GM19463 (cell line): ENCODE measurements around the gene EIF1AD.
"Not testable (repeated sequence)": the region's sequence is repeated elsewhere in the genome, so short reads cannot be mapped to it uniquely, and the experiment has no call there.

Experiments
- ATAC-seq: cut with Tn5 transposase; IDR thresholded peaks from one replicate; pipeline ENCODE4 v1.9.1; 2021; ENCODE audit warnings: mild to moderate bottlenecking, moderate library complexity; ENCODE audit not compliant: unreplicated experiment

The EIF1AD gene

DNA sequence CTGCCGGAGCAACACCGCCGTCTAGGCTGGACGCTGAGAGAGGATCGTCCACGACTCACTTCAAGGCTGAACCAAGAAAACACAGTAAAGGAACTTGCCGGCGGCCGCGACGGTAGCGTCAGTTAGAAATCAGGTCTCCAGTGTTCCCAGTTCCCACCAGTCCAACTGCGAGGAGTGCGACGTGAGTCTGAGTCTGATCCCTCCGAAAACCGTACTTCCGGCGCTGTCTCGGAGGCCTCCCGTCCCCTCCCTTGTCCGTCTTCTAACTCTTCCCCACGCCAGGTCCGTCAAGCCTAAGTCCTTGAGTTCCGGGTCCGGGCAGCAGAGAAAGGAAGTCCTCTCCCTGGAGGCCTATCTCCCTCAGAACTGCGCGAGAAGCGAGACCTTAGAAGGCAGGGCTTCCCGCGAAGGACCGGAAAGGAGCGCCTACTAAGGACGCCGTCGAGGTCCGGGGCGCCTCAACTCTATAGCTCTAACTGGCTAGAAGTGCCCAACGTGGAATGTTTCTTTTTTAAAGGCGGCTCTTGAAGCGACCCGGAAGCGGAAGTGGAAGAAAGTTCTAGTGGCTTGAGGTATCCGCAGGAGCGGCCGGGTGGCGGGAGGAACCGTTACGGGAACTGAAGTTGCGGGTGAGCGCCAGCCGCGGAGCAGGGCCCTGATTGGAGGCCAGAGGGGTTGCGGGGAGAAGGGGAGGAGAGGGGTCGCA lies at the start of gene EIF1AD, which contains the start of gene BANF1:
Gene EIF1AD (minus strand): TSS at position 216 of the 706 bp plus-strand sequence. CDS start 1,768 bp downstream, outside the sequence.
Gene BANF1 (plus strand): TSS at position 562 of the 706 bp plus-strand sequence. CDS start 748 bp downstream, outside the sequence.
- peak; percentile 84 for ATAC-seq

DNA sequence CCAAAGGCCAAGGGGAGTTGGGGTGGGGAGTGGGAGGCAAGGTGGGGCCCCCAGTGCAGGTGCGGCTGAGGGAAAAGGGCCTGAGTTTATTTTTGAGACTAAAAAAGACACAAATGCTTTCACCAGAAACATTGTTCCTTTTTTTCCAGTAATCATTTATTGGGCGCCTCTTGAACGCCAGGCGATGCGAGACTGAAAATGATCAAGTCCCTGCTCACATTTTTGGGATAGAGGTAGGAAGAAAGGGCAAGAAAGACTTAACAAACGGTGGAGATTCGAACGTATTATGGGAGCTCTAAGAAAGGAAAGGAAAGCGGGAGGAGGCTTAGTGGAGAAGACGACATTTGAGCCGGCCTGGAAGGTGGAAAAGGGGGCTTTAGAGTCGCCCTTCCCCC lies 49.4 kb upstream of the EIF1AD start:
- ATAC-seq = no peak

DNA sequence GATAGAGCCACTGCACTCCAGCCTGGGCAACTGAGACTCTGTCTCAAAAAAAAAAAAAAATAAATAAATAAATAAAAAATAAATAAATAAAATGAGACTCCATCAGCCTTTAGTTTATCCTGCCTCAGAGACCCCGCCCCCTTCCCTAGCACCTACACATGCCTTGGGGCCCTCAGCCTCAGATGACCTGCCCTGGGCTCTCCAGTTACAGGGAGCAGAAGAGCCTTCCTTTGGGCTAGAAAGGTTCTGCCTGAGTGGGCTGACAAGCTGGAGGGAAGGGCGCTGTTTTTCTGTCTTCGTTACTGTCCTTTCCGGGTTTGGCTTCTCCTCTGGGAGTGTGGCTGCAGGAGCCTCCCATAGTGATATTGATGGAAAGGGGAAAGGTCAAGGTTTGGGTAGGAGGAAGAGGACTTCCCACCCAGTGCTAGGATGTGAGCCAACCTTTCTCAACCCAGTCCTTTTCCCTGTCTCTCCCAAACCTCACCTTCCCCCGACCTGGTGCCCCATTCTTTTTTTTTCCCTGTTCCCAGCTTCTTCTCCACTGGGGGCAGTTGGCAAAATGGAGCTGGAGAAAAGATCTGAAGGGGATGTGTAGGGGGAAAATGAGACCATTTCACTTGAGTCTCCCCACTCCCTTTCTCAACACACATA lies 48.7 kb upstream of the EIF1AD start:
- no peak for ATAC-seq

DNA sequence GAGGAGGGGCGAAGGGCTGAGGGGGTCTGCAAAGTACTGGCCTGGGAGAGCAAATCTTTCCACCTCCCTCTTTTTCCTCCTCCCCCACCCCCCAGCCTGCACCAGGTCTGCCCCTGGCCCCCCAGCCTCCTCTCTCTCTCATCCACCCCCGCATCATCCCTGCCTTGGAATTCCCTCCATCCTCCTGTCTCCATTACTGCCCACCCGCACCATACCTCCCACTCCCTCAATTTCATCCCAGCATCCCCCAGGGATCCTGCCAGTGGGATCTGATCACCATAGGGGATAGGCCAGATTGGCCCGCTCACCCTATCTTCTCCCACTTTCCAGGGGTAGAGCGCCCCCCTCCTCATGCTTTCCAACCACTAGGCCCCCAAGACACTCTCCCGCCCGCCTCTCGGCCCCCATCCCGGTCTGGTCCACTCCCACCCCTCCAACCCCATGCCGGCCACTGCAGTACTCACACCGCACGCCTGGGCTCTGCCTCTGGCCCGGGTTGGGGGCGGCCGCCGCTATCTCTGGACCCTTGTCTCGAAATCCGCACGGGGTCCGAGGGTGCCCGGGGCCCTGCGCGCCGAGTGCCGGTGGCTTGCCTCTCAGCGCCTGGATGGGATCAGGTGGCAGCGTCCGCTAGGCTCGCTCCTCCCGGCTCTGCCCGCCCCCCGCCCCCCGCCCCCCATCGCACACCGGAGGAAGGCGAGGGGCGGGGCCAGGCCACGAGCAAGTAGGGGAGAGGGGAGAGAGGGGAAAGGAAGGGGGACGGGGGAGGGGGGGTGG lies 46.8 kb upstream of the EIF1AD start, which contains the start of gene GAL3ST3:
Gene GAL3ST3 (minus strand): TSS at position 615 of the 777 bp plus-strand sequence. CDS start 3,746 bp downstream, outside the sequence.
- ATAC-seq = no peak

- ATAC-seq = no peak
Observed at GRCh38 chr11:66047541-66048365, 45.8 kb upstream of the EIF1AD start.

DNA sequence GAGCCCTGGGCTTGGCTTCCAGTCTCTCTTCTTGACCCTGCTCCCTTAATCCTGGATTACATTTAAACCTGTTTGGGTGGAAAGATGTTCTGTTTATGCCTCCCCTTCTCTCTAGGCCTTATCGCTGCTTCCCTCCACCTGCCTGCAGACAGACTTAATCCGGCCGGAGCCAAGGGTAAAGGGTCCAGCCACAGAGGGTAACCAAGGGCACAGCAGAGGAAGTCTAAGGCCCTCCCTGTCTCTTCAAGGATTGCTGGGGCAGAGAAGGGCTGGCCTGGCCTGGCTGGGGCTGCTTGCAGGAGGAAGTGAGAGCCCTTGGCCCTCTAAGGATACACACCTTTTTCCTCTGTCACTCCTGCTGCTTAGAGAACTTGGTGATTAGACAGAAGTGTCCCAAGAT lies 44.9 kb upstream of the EIF1AD start:
- ATAC-seq = no peak

DNA sequence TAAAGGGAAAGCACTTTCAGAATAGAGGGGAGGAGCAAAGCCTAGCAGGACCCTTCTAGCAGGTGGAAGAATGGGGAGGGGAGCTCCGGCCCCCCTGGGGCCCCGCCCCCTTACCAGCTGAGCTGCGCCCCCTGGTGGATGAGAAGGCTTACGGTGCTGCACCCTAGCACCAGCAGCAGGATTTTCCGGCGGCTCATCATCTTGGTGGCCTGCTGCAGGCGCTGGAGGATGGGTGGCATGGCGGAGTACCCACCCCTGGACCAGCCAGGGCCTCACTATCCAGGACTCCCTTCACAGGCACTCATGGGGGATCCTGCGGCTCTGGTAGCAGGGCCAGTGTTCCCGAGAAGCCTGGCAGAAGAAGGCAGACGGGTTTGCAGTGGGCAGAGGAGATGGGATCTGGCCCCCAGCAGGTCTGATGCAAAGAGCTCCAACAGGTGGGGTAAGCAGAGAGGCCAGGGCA lies 43.3 kb upstream of the EIF1AD start:
- ATAC-seq = peak; percentile 67

DNA sequence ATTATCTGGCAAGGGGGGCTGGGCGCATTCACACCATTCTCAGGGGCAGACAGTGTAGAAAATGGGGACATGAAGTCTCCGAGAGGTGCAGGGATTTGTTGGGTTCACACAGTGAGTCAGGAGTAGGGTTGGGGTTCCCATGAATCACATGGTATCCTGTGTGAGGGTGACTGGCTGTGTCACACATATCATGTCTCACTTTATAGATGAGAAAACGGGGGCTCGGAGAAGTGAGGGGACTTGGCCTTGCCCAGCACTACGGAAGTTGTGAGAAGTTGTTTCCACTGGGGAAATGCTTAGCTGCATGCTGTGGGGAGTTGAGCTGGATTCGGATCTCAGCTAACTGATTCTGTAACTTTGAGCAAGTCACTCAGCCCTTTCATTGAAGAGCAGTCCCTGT lies 42.8 kb upstream of the EIF1AD start:
- peak; percentile 17 for ATAC-seq

DNA sequence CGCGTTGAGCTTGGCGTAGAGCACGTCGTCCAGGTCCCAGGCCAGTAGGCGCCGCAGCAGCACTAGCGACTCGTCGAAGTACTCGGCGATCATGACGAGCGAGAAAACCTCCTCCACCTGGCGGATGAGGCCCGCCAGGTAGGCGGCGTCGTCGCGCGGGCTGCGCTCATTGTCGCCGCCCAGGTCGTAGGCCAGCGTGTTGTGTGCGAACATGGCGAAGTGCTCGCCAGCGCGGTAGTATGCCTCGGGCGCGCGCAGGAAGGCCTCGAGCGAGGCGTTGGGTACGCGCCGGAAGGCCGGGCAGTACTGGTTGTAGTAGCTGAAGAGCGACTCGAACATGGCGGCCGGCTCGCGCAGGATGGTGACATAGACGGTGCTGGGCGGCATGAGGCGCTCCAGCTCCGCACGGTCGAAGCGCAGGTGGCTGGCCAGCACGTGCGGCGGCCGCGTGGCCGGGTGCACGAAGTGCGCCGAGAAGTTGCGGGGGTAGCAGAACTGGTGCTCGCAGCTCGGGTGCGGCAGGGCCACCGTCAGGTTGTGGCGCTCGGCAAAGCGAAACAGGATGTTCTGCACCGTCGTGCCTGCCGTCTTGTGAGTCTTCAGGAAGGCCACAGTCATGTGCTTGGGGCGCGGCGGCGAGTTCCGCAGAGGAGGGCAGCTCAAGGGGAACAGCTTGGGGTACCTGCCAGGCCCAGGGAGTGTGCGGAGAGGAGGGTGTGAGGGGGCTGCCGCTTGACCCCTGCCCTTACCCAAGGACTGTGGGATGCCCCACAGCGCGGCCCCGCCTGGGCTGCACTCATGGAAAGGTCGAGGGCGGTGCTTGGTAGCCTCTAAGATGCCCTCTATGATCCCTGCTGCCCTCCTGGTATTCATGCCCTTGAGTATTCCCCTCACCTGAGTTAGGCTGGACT lies 41.3 kb upstream of the EIF1AD start:
- no peak for ATAC-seq

GRCh38 chr11:66042227-66042995 lies 40.5 kb upstream of the EIF1AD start:
- no peak for ATAC-seq

DNA sequence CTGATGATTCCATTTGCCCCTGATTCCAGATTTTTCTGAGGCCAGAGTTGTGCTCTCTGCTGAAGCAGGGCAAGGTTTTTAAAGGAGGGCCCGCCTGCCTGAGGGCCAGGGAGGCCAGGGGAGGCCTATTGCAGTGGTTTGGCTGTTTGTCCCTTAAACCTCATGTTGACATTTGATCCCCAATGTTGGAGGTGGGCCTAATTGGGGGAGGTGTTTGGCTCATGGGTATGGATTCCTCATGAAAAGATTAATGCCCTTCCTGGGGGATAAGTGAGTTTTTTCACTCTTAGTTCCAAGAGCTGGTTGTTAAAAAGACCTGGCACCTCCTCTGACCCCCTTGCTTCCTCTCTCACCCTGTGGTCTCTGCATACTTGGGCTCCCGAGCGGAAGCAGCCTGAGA lies 37.8 kb upstream of the EIF1AD start:
- ATAC-seq = no peak

- ATAC-seq = no peak
Observed at GRCh38 chr11:66037327-66037726, 35.4 kb upstream of the EIF1AD start.

DNA sequence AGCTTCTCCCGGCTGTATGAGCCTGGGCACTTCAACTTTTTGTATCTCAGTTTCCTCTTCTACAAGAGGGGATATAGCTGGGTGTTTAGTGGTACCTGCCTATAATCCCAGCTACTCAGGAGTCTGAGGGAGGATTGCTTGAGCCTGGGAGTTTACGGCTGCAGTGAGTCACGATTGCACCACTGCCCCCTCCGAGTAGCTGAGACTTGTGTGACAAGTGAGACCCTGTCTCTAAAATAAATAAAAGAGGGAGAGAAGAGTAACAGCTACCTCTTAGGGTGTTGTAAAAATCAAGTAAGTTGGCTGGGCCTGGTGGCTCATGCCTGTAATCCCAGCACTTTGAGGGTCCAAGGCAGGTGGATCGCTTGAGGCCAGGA lies 34.4 kb upstream of the EIF1AD start:
- no peak for ATAC-seq

- no peak for ATAC-seq
Observed at GRCh38 chr11:66035653-66036333, 33.8 kb upstream of the EIF1AD start.

DNA sequence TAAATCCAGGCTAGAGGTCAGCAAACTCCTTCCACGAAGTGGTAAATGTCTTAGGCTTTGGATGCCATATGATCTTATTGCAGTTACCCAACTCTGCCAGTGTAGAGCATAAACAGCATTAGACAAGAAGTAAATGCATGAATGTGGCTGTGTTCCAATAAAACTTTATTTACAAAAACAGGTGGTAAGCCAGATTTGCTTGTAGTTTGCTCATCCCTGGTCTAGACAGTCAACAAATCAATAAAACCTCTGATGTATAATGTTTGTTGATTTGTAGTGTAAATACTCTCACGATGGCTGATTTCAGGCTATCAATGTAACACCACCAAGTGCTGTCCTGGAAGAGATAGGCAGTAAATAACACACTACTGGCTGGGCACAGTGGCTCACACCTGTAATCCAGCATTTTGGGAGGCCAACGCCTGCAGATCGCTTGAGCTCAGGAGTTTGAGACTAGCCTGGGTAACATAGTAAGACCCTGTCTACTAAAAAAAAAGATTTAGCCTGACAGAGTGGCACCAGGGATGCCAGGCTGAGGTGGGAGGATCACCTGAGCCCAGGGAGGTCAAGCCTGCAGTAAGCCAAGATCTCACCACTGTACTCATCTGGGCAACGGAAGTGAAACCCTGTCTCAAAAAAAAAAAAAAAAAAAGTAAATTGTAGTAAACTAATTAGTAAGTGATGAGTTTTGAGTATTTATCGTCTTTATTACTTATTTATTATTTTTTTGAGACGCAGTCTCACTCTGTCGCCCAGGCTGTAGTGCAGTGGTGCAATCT lies 31.2 kb upstream of the EIF1AD start:
- no peak for ATAC-seq

DNA sequence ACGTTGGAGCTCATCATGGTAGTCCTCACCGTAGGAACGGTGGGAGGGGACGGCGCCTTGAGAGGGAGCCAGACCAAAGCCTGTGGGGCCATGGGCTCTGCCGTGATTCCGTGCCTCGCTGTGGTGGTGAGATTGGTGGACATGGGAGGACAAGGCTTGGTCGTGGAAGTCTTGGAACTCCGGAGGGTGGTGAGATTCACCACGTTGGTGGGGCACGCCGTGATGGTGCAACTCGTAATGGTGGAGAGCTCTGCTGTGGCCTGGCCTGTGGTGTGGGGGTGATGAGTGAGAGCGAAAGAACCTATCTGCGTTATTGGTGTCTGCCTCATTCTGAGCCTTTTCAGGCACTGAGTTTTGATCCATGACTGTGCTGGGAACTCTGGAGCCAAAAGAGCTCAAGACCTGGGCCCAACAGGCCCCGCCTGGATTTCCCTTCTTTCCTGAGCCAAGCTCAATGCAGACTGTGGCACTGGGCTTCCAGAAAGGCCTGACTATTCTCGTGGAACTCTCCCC lies 24.1 kb upstream of the EIF1AD start, which contains the start of gene CATSPER1:
Gene CATSPER1 (minus strand): TSS at position 463 of the 513 bp plus-strand sequence. CDS start 100 bp downstream, at position 363.
- ATAC-seq = no peak

- ATAC-seq = not testable (repeated sequence)
Observed at GRCh38 chr11:66023186-66023440, 21.2 kb upstream of the EIF1AD start.
